KOPT-K1 (cell line): ENCODE data around the gene PIGZ.
A peak's percentile ranks its signal among the peaks of the same experiment; 100 is the strongest.

Source experiments
- H3K27ac ChIP-seq: fragments of 200-600 bp; sonication (generic); 2 replicates; pipeline ENCODE4 v1.5.1; 2016; ENCODE audit warnings: antibody characterized with exemption, mild to moderate bottlenecking, low read depth, low read length; ENCODE audit not compliant: poor library complexity, severe bottlenecking
- H3K36me3 ChIP-seq: fragments of 200-600 bp; sonication (generic); 2 replicates; pipeline ENCODE4 v1.5.1; 2017; ENCODE audit warnings: antibody characterized with exemption, mild to moderate bottlenecking, low read length, moderate library complexity; ENCODE audit not compliant: insufficient read depth
- H3K9me3 ChIP-seq: fragments of 200-600 bp; sonication (generic); 2 replicates; pipeline ENCODE4 v1.5.1; 2017; ENCODE audit warnings: antibody characterized with exemption, low read length, mild to moderate bottlenecking; ENCODE audit not compliant: insufficient read depth, poor library complexity, severe bottlenecking

The PIGZ gene

DNA sequence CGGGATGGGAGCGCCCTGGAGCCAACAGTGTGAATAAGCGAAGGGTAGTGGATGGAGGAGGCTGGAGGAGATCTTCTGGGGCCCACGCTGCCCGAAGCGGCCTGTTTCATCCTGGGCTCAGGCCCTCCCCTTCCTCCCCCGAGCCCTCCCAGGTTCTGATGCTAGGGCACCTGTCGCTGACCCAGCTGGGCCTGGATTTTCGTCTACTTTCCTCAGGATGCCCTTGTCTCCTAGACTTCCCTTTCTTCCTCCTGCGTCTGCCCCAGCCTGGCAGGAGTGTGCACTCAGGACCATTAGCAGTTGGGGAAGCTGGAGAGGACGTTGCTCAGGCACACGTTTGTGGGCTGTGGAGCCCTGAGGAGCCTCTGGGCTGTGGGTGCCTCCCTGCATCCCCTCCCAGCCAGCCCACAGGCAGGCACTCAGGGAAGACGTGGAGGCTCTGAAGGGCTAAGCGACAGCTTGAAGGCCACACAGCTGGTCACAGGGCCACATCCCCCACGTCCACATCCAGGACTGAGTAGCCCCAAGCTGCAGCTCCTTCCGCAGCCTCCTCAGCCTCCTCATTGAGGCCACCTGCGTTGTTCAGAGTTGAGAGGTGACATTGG lies 23.9 kb upstream of the PIGZ start:
- no peaks in the 10 kb centered on the region for H3K9me3 ChIP-seq
- no peak overlapping the region for H3K27ac ChIP-seq
- H3K36me3 ChIP-seq, result no peaks in the 10 kb centered on the region

DNA sequence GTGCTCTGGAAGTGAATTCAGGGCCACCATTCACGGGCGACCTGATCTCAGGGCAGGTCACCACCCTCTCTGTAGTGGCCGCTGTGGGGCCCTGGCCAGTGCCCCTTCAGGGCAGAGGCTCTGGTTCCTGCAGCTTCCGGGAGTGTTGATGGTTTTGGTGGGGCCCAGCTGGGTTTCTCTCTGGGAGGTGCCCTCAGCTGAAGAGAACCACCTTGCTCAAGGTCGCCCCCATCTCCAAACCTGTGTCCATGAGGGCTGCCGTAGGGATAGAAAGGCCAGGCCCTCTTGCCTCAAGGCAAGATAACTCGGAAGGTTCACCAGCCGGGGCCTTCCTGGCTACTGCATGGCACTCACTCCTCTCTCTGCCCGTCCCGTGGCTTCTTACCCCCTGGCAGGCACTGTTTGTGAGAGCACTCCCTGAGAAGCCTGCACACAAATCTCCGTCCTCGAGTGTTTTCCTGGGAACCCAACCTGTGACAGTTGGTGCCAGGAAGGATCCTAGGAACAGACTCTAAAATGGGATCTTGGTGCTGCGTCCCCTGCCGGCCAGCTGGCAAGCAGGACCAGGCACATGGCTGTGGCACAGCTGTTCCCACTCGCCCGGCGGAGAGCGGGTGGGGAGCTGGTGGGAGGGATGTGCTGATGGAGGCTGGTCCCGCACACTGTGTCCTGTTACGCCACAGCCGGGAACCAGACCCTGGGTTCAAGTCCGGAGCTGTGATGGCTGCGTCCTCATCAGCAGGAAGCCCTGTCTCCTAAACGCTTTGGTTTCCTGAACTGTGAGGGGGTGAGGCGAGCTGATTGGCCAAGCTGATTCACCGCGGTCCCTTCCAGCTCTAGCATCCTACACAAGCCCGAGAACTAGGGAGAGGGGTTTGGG lies 23.2 kb upstream of the PIGZ start:
- Histone ChIP-seq H3K36me3 (no peaks in the 10 kb centered on the region), H3K9me3 (no peaks in the 10 kb centered on the region), H3K27ac (no peak overlapping the region)

DNA sequence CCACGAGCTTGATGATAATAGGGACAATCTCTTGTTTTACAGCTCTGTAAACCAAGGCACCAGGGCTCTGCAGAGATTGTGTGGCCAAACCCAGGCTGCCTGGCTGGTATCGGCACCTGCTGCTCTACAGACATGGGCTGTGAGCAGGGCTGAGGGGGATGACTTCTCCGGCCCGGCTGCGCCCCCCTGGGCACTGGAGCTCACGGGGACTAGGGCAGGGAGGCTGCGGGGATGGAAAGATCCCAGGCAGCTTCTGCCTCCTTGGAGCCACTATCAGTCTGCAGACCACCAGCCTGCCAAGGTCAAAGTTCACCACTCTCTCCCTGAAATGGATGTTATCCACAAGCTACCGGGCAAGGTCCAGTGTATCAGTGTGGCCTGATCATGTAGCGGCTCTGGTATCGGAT lies 22.0 kb upstream of the PIGZ start:
- Histone ChIP-seq H3K36me3 (no peaks in the 10 kb centered on the region), H3K27ac (no peak overlapping the region), H3K9me3 (no peaks in the 10 kb centered on the region)

GRCh38 chr3:196989721-196990262 lies 21.2 kb upstream of the PIGZ start:
- H3K9me3 ChIP-seq, result no peaks in the 10 kb centered on the region
- H3K27ac ChIP-seq, result no peak overlapping the region
- no peaks in the 10 kb centered on the region for H3K36me3 ChIP-seq

GRCh38 chr3:196988241-196989029 lies 19.8 kb upstream of the PIGZ start:
- peaks cover 2% of the 10 kb centered on the region for H3K9me3 ChIP-seq
- H3K36me3 ChIP-seq, result no peaks in the 10 kb centered on the region
- H3K27ac ChIP-seq, result no peak overlapping the region

GRCh38 chr3:196987022-196987421 lies 18.4 kb upstream of the PIGZ start:
- Histone ChIP-seq H3K9me3 (peaks cover 12% of the 10 kb centered on the region), H3K27ac (no peak overlapping the region), H3K36me3 (no peaks in the 10 kb centered on the region)

DNA sequence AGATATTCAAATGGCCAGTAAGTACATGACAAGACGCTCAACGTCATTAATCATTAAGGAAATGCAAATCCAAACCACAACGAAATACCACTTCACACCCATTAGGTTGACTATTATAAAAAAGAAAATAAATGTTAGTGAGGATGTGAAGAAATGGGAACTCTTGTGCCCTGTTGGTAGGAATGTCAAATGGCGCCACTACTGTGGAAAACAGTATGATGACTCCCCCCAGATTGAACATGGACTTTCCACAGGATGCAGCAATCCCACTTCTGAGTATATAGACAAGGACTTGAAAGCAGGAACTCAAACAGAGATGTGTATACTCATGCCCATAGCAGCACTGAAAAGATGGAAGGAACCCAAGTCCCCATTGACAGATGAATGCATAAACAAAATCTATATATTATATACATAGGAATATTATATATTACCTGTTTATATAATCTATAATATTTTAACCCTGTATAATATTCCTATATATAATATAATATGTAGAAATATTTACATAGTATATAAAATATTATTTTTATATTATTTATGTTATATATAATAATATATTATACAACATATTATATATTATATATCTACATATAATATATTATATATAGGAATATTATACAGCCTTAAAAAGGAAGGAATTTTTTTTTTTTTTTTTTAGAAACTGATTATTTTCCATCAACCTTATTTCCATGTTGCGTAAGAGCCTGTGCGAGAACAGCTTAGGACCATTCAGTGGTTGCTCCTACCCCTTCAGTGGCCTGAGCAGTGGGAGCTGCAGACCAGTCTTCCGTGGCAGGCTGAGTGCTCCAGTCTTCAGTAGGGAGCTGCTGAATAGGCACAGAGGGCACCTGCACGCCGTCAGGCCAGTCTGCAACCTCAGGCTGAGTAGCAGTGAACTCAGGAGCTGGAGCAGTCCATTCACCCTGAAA lies 17.6 kb upstream of the PIGZ start:
- H3K27ac ChIP-seq, result no peak overlapping the region
- no peaks in the 10 kb centered on the region for H3K36me3 ChIP-seq
- H3K9me3 ChIP-seq, result peaks cover 15% of the 10 kb centered on the region

GRCh38 chr3:196985298-196985697 lies 16.7 kb upstream of the PIGZ start:
- peaks cover 15% of the 10 kb centered on the region for H3K9me3 ChIP-seq
- H3K27ac ChIP-seq, result no peak overlapping the region
- no peaks in the 10 kb centered on the region for H3K36me3 ChIP-seq

- H3K9me3 ChIP-seq, result peaks cover 15% of the 10 kb centered on the region
- no peak overlapping the region for H3K27ac ChIP-seq
- H3K36me3 ChIP-seq, result no peaks in the 10 kb centered on the region
Measured at GRCh38 chr3:196983186-196983585, 14.6 kb upstream of the PIGZ start.

GRCh38 chr3:196981657-196982056 lies 13.0 kb upstream of the PIGZ start:
- Histone ChIP-seq H3K36me3 (no peaks in the 10 kb centered on the region), H3K27ac (no peak overlapping the region), H3K9me3 (peaks cover 15% of the 10 kb centered on the region)

GRCh38 chr3:196979545-196979944 lies 10.9 kb upstream of the PIGZ start:
- H3K36me3 ChIP-seq, result no peaks in the 10 kb centered on the region
- H3K27ac ChIP-seq, result no peak overlapping the region

DNA sequence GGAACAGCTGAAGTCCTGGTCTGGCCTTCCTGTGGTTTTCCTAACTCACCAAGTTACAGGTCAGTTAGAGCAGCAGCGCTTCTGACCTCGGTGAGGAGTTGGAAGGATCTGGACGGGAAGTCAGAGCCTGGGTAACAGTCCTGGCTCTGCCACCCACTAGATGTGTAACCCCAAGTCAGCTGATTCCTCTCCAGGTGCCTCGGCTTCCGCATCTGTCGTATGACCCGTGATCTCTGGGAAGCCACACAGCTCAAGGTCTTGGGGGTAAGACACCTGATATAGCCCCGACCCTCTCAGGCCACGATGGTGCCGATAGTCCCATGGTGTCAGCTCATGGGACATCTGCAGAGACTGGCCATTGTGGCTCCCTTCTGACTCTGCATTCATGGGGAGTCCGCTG lies 8.3 kb upstream of the PIGZ start:
- Histone ChIP-seq H3K27ac (peak overlapping the region; percentile 24), H3K9me3 (peaks cover 3% of the 10 kb centered on the region), H3K36me3 (no peaks in the 10 kb centered on the region)

More at GRCh38 chr3:196979545-196979944, 10.9 kb upstream of the PIGZ start:
- peaks cover 15% of the 10 kb centered on the region for H3K9me3 ChIP-seq

DNA sequence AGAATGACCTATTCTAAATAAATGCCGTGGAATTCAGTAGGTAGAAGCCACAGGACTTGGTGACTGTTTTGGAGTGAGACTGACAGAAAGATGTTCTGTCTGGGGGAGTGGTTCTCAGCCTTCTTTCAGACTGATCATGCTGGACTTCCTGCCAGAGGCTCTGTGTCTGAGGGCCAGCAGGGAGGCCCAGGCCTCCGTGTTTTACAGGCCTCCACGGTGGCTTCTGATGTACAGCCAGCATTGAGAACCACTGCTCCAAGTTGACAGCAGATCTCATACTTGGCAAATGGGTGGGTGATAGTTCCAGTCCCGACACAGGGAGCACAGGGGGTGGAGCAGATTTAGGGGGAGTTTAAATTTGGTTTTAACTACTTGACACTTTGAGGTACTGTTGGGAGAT lies 6.7 kb upstream of the PIGZ start:
- H3K27ac ChIP-seq, result no peak overlapping the region
- H3K36me3 ChIP-seq, result no peaks in the 10 kb centered on the region
- no peaks in the 10 kb centered on the region for H3K9me3 ChIP-seq

DNA sequence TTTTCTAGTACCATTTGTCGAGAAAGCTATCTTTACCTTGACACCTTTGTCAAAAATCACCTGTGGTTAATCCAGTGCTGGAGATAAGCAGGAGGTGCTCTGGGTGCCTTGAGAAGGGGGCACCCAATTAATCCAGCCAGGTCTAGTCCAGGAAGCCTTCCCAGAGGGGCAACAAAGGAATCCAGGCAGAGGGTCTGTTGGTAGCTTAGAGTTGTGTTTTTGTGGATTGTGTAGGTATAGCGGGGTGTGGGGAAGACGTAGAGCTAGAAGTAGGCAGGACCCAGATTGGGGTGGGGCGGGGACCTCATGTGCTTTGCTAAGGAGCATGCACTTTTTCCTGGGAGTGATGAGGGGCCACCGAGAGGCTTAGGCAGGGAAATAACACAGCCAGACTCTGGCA lies 6.0 kb upstream of the PIGZ start:
- Histone ChIP-seq H3K27ac (no peak overlapping the region), H3K36me3 (no peaks in the 10 kb centered on the region), H3K9me3 (no peaks in the 10 kb centered on the region)
